AG20443 (cell line): Measurements from ENCODE around the gene MAP2K1.
A peak's percentile ranks its signal among the peaks of the same experiment; 100 is the strongest.
"Not testable (repeated sequence)": the region's sequence is repeated elsewhere in the genome, so short reads cannot be mapped to it uniquely, and the experiment has no call there.

Experiments
- DNase-seq: peaks from one replicate; pipeline ENCODE4 v3.0.0; 2012; ENCODE audit warnings: low spot score, mixed read lengths

MAP2K1 gene

GRCh38 chr15:66477011-66477410 lies 90.3 kb downstream of the MAP2K1 start:
- no peak for DNase-seq

- DNase-seq = no peak
Observed at GRCh38 chr15:66480267-66480666, 93.6 kb downstream of the MAP2K1 start.

GRCh38 chr15:66481107-66481856 lies 94.6 kb downstream of the MAP2K1 start:
- no peak for DNase-seq

GRCh38 chr15:66482539-66482938 lies 95.8 kb downstream of the MAP2K1 start:
- DNase-seq = no peak

GRCh38 chr15:66483131-66483566 lies 96.4 kb downstream of the MAP2K1 start:
- DNase-seq = peak; percentile 43

- DNase-seq = no peak
Observed at GRCh38 chr15:66484539-66485112, 97.9 kb downstream of the MAP2K1 start.

GRCh38 chr15:66486887-66487286 lies 100.2 kb downstream of the MAP2K1 start:
- no peak for DNase-seq

- DNase-seq = no peak
Observed at GRCh38 chr15:66488525-66488924, 101.8 kb downstream of the MAP2K1 start.

- DNase-seq = no peak
Observed at GRCh38 chr15:66489179-66489791, 102.6 kb downstream of the MAP2K1 start.

GRCh38 chr15:66491846-66492245 lies 105.1 kb downstream of the MAP2K1 start:
- no peak for DNase-seq

- DNase-seq = no peak
Observed at GRCh38 chr15:66494262-66494661, 107.5 kb downstream of the MAP2K1 start.

- no peak for DNase-seq
Observed at GRCh38 chr15:66496951-66497501, 110.3 kb downstream of the MAP2K1 start.

- peak; percentile 97 for DNase-seq
Observed at GRCh38 chr15:66497502-66498455, 111.1 kb downstream of the MAP2K1 start, which contains the start of gene SNAPC5. TSS of gene SNAPC5 (minus strand) at chr15:66497762. CDS start at chr15:66497731, 31 bp downstream.

GRCh38 chr15:66498501-66499386 lies 112.0 kb downstream of the MAP2K1 start:
- peak; percentile 29 for DNase-seq

- DNase-seq = not testable (repeated sequence)
Observed at GRCh38 chr15:66500346-66500745, 113.6 kb downstream of the MAP2K1 start.

- no peak for DNase-seq
Observed at GRCh38 chr15:66502491-66502890, 115.8 kb downstream of the MAP2K1 start.

- not testable (repeated sequence) for DNase-seq
Observed at GRCh38 chr15:66503041-66503648, 116.4 kb downstream of the MAP2K1 start.

- no peak for DNase-seq
Observed at GRCh38 chr15:66503780-66504562, 117.3 kb downstream of the MAP2K1 start.
